NCI-H1048 (cell line): ENCODE data around the gene HES3.

Source experiments
- DNase-seq: peaks from one replicate; lab custom pipeline; 2025; lab: John Stamatoyannopoulos, UW

HES3 gene

GRCh38 chr1:6263716-6264115 is 19.7 kb downstream of the HES3 start:
- no peak for DNase-seq

GRCh38 chr1:6265151-6265550 is 21.2 kb downstream of the HES3 start:
- no peak for DNase-seq

GRCh38 chr1:6266641-6267040 is 22.7 kb downstream of the HES3 start:
- DNase-seq: no peak

GRCh38 chr1:6267686-6268322 is 23.8 kb downstream of the HES3 start:
- no peak for DNase-seq

- DNase-seq: no peak
These were observed 24.4 kb downstream of the HES3 start for GRCh38 chr1:6268415-6268814.

GRCh38 chr1:6269296-6269695 is 25.3 kb downstream of the HES3 start:
- DNase-seq: no peak

- DNase-seq: no peak
These were observed 25.9 kb downstream of the HES3 start for GRCh38 chr1:6269720-6270400.

- no peak for DNase-seq
These were observed 26.4 kb downstream of the HES3 start for GRCh38 chr1:6270401-6270800.

- DNase-seq: no peak
These were observed 27.0 kb downstream of the HES3 start for GRCh38 chr1:6271006-6271405.

- no peak for DNase-seq
These were observed 27.6 kb downstream of the HES3 start for GRCh38 chr1:6271554-6271953.

GRCh38 chr1:6272452-6272851 is 28.5 kb downstream of the HES3 start:
- no peak for DNase-seq

- DNase-seq: no peak
These were observed 28.9 kb downstream of the HES3 start for GRCh38 chr1:6272868-6273267.

- no peak for DNase-seq
These were observed 29.5 kb downstream of the HES3 start for GRCh38 chr1:6273380-6273891.

- no peak for DNase-seq
These were observed 30.1 kb downstream of the HES3 start for GRCh38 chr1:6274102-6274501.

GRCh38 chr1:6274622-6275139 is 30.7 kb downstream of the HES3 start:
- DNase-seq: no peak

- no peak for DNase-seq
These were observed 32.1 kb downstream of the HES3 start for GRCh38 chr1:6275826-6276782.

GRCh38 chr1:6276811-6277555 is 33.0 kb downstream of the HES3 start:
- no peak for DNase-seq

- no peak for DNase-seq
These were observed 34.3 kb downstream of the HES3 start for GRCh38 chr1:6278263-6278662.

GRCh38 chr1:6279066-6279465 is 35.1 kb downstream of the HES3 start:
- no peak for DNase-seq

- no peak for DNase-seq
These were observed 35.8 kb downstream of the HES3 start for GRCh38 chr1:6279613-6280383.
